DND-41 (cell line): Measurements from ENCODE around the gene GRIK2.

Experiments
- CTCF ChIP-seq: IDR thresholded peaks from 2 replicates; pipeline ENCODE4 v1.5.1; 2012; ENCODE audit warnings: borderline replicate concordance, low read length, moderate library complexity, mild to moderate bottlenecking; ENCODE audit not compliant: poor library complexity, severe bottlenecking; ENCODE audit errors: extremely low read depth
- EZH2 ChIP-seq: IDR thresholded peaks from 3 replicates; pipeline ENCODE4 v1.6.1; 2012; ENCODE audit warnings: borderline replicate concordance, low read depth, mild to moderate bottlenecking, moderate library complexity, low read length, inconsistent platforms; ENCODE audit not compliant: severe bottlenecking

DNA sequence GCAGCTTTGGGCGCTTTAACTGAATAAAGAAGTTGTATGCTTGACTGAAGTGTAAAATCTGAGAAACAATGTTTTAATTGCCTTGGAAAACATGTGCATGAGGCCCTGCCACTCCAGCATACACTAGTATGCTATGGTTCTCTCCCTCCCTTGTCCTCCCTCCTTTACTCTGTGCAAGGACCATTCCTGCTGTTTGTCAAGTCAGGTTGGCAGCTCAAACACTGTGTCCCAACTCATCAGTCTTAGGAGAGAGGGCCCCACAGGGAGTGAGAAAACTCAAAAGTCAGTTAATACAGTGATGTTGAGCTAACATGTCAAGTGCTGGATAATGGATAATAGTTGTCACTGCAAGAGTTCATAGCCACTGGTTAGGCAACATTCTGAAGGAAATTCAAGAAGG is 543.6 kb downstream of the GRIK2 start:
- TF ChIP-seq CTCF (no peak), EZH2 (no peak)
